Measurements from ENCODE around the gene FZD7.

GRCh38 chr2:202071107-202071506, 37.5 kb downstream of the FZD7 start:
- TF ChIP-seq POLR2A (IDR thresholded peaks at IDR 0.05) (no peak), CTCF (IDR thresholded peaks at IDR 0.05) (no peak)

All from body of pancreas (tissue), 4 donors.